GM18951 (cell line): Measurements from ENCODE around the gene ADH5.
"Not testable (repeated sequence)": the region's sequence is repeated elsewhere in the genome, so short reads cannot be mapped to it uniquely, and the experiment has no call there.

Experiments
- POLR2A ChIP-seq: IDR thresholded peaks from 4 replicates; pipeline ENCODE4 v1.6.1; 2011; ENCODE audit warnings: mild to moderate bottlenecking; ENCODE audit not compliant: insufficient read length, insufficient read depth; ENCODE audit errors: extremely low read depth
- in situ Hi-C: fragments of 300-500 bp; cut with MboI; formaldehyde crosslinking; loops from one replicate; pipeline ENCODE4 v1.12.0; 2022; ENCODE audit warnings: low sequenced_read_pairs, mixed read lengths, inconsistent platforms; ENCODE audit not compliant: unreplicated experiment

The ADH5 gene

DNA sequence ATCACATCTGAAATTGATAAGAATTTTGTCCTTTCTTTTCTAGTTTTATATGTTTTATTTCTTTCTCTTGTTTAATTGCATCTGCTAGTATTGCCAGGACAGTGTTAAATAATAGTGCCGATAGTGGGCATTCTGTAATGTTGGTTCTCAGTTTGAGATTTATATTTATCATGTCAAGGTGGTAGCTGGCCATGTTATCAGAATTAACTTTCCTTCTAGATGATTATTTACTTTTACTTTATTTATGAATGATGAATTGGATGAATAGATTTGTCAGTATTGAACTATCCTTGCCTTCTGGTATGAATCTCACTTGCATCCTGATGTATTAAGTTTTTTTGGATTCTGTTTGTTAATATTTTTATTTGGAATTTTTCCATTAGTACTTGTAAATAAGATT is 50.4 kb downstream of the ADH5 start:
- TF ChIP-seq POLR2A = no peak
- in situ Hi-C loops = no loop called here

DNA sequence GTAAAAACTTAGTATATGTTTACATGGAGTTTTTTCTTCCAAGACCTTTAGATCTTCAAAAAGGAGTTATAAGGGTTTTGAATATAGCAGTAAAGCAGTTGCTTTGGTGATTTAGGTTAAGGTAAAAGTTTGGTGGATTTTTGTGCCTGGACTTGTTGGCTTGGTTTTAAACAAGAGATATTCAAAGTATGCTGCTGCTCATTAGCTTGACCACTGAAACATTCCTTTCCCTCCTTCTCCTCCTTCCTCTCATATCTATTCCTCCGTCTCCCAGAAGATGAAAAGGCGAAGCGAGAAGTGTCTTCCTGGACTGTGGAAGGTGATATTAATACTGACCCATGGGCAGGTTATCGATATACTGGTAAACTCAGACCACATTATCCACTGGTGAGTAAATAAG is 54.6 kb downstream of the ADH5 start:
- in situ Hi-C loops = no loop called here
- no peak for TF ChIP-seq POLR2A

DNA sequence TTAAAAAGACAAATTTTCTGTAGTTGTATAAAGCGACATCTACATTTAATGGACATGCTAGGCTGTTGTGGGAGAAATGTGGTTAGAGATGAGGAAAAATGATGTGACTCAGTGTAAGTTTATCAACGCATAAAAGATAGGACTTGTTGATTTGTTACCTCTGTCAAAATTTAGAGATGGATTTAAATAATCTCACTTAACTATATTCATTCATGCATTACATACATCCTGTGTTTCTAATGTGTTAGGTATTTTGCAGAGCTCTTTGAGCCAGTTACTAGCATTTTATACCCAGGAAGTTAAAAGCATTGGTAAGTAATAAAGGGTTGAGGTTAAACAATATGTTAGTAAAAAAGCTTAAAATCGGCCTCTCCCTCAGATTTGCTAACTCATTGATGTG is 58.7 kb downstream of the ADH5 start:
- in situ Hi-C loops = no loop called here
- TF ChIP-seq POLR2A = no peak

- in situ Hi-C loops = no loop called here
- no peak for TF ChIP-seq POLR2A
Observed at GRCh38 chr4:99029018-99029735, 59.4 kb downstream of the ADH5 start.

DNA sequence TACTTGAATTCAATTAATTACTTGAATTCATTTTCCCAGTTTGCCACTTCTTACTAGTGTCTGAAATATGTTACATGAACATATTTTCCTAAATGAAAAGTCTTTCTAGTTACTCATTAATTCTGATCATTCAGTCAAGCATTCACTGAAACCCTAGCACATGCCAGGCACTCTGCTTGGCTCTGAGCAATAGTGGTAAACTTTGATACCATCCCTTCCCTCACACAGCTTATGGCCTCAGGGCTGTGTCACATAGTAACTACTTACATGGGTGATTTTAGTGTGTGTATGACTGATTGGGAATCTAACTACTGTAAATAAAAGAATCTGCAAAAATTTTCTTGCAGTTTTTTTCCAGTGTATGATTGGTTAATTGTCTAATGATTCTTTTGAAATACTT is 60.4 kb downstream of the ADH5 start:
- no peak for TF ChIP-seq POLR2A
- in situ Hi-C loops = no loop called here

GRCh38 chr4:99027304-99027703 is 61.3 kb downstream of the ADH5 start:
- TF ChIP-seq POLR2A = no peak
- in situ Hi-C loops = no loop called here

DNA sequence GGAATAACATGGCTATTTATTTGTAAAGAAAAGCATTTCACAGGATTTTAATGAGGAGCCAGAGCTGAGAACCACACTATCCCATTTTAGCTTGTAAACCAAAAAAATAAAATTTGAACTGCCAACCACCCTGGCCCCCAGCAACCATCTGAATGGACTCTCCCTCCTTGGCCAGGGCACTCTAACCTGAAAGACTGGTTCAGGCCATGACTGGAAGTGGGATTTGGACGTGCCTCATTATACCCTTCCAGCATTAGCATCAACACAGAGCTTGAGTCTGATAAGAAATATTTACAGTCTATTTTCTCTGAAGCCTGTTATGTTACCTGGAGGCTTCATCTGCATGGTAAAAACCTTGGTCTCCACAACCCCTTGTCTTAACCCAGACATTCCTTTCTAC is 63.1 kb downstream of the ADH5 start:
- in situ Hi-C loops = no loop called here
- no peak for TF ChIP-seq POLR2A

- in situ Hi-C loops = no loop called here
- TF ChIP-seq POLR2A = no peak
Observed at GRCh38 chr4:99024481-99025275, 63.9 kb downstream of the ADH5 start.

DNA sequence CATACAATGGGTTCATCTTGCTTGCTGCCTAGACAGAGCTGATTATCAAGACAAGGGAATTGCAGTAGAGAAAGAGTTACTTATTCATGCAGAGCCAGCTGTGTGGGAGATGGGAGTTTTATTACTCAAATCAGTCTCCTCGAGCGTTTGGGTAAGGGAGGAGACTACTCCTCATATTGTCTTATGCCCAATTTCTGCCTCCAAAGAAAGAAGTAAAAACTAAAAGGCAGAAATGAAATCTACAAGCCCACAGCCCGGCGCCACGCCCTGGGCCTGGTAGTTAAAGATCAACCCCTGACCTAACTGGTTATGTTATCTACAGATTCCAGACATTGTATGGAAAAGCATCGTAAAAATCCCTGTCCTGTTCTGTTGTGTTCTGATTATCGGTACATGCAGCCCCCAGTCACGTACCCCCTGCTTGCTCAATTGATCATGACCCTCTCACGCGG is 64.8 kb downstream of the ADH5 start:
- in situ Hi-C loops = not testable (repeated sequence)

GRCh38 chr4:99022566-99022965 is 66.0 kb downstream of the ADH5 start:
- no peak for TF ChIP-seq POLR2A
- in situ Hi-C loops = no loop called here

DNA sequence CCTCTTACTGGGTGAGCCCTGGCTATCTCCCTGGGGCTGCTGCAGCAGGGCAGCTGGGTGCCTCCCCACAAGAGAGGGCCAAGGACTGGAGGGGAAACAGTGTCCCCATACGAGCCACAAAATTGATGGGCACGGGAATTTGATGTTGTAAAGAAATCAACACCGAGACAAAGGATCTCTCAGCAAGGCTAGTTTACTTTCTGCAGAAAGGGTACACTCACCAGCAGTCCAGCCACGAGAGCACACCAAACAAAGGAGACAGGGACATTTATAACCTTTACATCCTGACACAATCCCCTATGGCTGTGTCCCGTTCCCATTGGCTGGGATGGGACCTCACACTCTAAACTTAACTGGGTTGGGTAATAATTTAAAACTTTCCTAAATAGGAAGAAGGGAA is 67.2 kb downstream of the ADH5 start:
- TF ChIP-seq POLR2A = no peak
- in situ Hi-C loops = no loop called here
